GM23338 (cell line): ENCODE results near the gene ADAMTS19.

Experiments
- CTCF ChIP-seq, 2 experiments: fragments of 200-600 bp in 1 of 2; sonication (generic) in 1 of 2; conservative IDR thresholded peaks; 2 replicates each; pipeline versions ENCODE4 v1.5.1 to v1.6.1; 2016 to 2017; ENCODE audit warnings: antibody characterized with exemption in 2 of 2, low read depth in 2 of 2, mild to moderate bottlenecking in 2 of 2, moderate library complexity in 1 of 2
- EZH2 ChIP-seq: fragments of 200-600 bp; sonication (generic); IDR thresholded peaks from one replicate; pipeline ENCODE4 v1.8.0; 2017; ENCODE audit warnings: antibody characterized with exemption, mild to moderate bottlenecking, low read depth; ENCODE audit not compliant: unreplicated experiment
- JUNB ChIP-seq: IDR thresholded peaks from one replicate; pipeline ENCODE4 v1.6.1; 2016; ENCODE audit warnings: antibody characterized with exemption; ENCODE audit not compliant: unreplicated experiment
- POLR2AphosphoS5 ChIP-seq: IDR thresholded peaks from 2 replicates; pipeline ENCODE4 v1.6.1; 2016; ENCODE audit warnings: antibody characterized with exemption, low read depth
- REST ChIP-seq: IDR thresholded peaks from one replicate; pipeline ENCODE4 v1.6.1; 2018; ENCODE audit warnings: antibody characterized with exemption; ENCODE audit not compliant: unreplicated experiment

- TF ChIP-seq EZH2, result no peak
- no peak for TF ChIP-seq JUNB
- no peak for TF ChIP-seq CTCF (conservative IDR thresholded peaks at IDR 0.05; ENCODE audit: low read depth in 2 of 2)
- TF ChIP-seq REST, result no peak
- TF ChIP-seq POLR2AphosphoS5, result no peak
Measured at GRCh38 chr5:129631961-129632360, 171.9 kb downstream of the ADAMTS19 start.
